Stimulated activated CD8-positive, alpha-beta memory T cell treated with anti-CD3 and anti-CD28 coated beads, Interleukin-7, amount 100 ng/mL, for 24 hours (primary cell): ENCODE data around the gene TRAF2.

Experiments used
- DNase-seq: peaks from one replicate; pipeline ENCODE4 v3.0.0-alpha.2; 2020; ENCODE audit warnings: low read depth

TRAF2 gene

DNA sequence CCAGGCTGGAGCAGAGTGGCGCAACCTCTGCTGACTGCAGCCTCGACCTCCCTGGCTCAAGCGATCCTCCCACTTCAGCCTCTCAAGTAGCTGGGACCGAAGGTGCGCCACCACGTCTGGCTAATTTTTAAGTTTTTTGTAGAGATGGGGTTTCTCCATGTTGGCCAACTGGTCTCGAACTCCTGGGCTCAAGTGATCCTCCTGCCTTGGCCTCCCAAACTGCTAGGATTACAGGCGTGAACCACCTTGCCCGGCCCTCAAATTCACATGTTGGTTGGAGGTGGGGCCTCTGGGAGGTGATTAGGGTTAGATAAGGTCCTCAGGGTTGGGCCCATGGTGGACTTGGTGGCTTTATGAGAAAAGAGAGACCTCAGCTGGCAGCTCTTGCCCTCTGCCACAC, 75.8 kb downstream of the TRAF2 start:
- DNase-seq, result no peak

DNA sequence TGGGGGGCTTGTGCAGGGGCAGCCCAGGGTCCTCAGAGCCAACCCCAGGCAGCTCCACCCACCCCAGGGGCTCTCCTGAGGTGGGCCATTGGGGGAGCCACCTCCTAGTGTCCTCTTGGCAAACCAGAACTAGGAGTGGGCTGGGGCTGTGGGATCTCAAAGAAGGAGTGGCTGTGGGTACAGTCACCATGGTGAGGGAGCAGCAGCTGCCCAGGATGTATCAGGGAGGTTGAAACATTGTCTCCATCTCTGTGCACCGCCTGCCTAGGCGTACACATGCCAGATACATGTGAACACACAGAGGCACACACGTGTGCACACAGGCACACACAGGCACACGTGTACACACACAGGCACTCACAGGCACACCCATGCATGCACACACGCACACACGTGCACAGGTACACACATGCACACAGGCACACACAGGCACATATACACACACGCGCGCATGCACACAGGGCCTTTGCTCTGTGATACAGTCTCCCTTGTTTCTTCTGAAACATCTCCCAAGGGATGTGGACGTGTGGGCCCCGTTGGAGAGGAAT, 76.5 kb downstream of the TRAF2 start:
- DNase-seq, result no peak

DNA sequence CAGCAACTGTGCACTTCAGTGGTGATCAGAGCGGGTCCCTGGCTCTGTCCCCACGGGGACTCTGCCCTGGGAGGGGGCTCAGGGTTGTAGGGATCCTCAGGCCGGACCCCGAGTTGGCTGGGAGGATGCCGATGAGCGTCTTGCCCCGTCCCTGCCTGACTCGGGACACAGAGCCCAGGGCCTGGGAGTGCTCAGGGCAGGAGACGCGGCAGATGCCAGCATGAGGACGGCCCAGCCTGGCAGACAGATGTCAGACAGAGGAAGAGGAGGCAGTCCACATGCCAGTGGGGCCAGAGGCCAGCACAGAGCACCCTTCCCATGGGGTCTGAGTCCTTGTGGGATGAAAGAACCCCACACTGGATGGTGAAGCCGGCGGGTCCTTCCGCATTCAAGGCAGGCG, 77.0 kb downstream of the TRAF2 start:
- DNase-seq, result no peak

DNA sequence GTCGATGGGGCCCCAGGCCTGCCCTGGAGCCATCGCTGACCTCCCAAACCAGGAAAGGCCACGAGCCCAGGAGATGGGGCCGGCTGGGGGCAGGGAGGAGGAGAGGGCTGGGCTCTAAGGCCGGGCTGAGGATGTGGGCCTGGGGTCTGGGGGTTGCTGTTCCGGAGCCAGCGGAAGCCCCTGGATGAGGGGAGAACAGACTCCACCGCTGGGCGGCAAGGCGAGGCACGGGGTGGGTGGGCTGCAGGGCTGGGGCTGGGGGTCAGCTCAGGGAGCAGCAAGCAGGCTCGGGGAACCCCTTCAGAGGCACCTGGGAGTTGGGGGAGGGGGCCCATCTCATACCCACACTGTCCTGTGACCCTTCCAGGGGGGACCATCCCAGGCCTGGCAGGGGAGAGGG, 77.4 kb downstream of the TRAF2 start:
- no peak for DNase-seq

DNA sequence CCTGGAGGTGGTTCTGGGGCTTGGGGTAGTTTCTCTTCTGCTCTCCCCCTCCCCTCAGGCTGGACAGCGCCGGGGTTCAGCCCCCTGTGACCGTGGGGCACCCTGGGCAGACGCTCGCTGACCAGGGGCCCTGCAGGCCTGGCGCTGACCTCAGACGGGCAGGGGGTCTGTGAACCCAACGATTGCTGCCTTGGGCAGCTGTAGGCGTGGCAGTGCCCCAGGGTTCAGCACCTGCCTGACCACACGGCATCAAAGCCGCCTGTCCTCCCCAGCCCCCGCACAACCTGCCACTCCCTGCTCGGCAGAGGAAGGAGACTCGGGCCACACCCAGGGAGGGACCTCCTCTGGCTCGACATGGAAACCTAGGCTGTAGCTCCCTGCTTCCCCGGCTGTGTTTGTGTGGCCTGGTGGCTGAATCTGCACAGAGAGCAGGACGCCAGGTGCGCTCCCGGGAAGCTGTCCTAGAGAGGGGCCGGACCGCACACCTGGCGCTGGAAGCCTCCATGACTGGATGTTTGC, 77.9 kb downstream of the TRAF2 start:
- DNase-seq, result no peak

DNA sequence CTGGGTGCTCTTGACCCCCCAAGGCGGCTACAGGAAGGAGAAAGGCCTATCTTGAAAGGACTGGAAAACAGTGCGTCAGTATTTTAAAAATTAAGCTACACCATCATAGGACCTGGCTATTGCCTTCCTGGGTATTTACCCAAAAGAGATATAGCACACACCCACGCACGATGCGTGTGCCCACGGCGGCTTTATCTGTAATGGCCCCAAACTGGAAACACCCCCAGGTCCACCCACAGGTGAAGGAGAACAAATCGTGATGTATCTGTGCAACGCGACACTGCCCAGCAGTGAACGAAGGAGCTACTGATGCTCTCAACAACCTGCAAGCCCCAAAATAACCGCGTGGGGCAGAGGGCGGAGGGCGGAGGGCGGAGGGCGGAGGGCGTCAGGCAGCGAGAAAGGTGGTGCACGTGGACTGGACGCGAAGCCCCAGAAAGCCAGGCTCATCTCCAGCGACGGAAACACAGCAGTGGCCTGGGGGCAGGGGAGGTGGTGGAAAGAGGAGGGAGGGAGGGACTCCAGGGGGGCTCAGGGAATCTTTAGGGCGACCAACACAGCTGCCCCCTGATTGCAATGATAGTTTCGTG, 78.6 kb downstream of the TRAF2 start:
- no peak for DNase-seq

DNA sequence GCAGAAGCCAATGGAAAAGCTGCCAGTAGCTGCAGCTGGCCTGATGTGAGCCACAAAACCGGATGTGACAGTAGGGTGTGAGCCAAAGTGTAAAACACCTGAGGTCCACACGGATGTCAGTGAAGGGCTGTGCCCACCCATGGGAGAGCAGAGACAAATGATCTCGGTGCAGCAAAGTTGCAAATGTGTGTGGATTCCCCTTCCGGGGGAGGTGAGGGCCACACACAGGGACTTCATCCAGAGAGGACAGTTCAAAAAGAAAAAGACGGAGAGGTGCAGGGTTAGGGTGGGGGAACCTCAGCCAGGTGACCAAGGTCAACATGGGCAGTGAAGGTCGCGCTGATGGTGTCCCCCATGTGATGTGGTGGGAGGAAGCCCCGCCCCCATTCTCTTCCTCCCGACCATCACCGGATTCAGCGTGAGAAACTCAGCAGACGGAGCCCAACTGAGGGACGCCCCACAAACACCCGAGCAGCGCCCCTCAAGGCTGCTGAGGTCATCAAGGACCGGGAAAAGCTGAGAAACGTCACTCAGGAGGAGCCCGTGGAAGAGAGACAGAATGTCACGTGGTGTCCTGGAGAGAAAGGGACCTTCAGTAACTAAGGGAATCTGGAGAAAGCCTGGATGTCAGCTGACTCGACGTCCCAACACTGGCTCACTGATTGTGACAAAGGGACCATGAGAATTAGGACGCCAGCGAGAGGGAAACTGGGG, 79.6 kb downstream of the TRAF2 start:
- DNase-seq, result no peak

DNA sequence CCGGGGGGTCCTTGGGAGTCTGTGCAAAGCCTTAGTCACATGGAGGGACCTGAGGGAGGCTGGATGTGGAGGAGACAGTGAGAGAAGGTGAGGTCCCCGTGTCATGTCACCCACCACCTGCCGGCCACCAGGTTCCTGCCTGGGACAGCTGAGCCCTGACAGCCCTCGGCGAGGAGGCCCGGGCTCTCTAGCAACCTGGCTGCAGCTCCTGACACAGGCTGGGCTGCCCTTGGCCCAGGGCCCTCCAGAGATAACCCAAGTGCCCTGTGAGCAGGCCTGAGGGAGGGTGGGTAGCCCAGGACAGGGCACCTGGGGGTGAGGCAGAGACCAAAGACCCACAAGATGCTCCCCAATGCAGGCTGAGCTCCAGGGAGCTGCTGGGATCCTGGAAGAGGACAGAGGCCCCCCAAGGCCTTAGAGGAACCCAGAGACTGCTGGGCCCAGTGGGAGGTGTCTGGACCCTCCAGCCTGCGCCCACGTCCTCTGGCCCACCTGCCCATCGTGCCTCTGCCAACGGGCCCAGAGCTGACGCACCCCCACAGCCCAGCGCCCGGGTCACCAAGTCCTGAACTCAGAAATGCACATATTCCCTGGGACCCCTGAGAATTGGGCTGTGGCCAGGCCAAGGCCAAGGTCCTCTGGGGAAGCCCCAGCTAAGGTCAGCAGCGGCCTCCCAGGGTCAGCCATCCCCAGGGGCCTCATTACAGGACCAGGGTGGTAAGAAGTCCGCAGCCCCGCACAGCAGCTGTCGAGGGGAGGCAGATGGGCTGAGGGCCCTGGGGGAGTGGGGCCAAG, 82.2 kb downstream of the TRAF2 start:
- DNase-seq, result no peak

DNA sequence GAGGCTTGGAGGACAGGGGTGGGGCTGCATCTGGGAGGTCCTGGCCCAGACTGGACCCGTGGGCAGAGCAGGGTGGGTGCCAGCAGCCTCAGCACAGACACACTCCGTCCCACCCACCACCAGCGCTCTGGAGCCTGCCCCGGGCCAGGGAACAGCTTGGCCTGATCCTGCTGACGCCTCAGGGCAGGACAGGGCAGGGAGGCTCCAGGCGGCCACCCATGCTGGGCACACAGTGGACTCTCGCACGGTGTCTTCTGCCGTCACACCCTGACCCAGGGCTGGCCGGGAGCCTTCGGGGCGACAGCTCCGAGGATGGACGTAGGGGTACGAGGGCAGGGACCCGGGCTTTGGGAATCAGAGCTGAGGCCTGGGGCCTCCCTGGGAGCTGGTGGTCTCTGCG, 82.8 kb downstream of the TRAF2 start:
- DNase-seq, result no peak

DNA sequence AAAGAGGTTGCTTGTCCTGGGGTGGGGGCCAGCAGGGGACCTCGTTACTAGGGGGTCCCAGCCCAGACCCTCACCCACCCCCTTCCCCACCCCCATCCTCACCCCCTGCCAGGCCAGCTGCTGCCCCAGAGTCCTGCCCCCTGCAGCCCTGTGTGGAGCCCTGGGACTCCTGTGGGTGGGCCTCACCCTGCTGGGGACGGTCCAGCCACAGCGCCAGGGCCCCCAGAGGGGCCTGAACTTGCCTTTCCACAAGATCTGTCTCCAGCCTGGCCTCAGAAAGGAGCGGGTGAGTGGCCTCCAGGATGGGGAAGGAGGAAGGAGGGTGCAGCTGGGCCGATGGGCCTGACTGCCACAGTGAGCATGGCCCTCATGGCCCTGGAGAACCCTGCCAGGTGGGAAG, 83.5 kb downstream of the TRAF2 start:
- no peak for DNase-seq

DNA sequence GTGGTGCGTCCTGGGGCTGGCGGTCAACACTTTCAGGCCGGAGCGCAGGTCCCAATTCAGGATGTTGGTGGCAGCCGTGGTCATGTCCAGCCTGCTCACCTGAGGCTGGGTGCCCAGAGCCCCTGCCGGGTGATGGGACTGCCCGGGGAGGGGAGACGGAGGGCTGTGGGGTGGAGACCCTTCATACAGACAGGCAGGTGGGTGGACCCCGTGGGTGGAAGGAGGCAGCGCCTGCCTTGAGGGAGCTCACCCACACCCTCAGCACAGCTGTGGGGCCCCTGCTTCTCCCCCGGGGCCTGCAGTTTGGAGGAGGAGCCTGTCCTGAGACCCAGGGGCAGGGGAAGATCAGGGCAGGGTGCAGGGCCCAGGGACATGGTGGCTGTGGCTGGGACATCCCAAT, 84.0 kb downstream of the TRAF2 start:
- no peak for DNase-seq

DNA sequence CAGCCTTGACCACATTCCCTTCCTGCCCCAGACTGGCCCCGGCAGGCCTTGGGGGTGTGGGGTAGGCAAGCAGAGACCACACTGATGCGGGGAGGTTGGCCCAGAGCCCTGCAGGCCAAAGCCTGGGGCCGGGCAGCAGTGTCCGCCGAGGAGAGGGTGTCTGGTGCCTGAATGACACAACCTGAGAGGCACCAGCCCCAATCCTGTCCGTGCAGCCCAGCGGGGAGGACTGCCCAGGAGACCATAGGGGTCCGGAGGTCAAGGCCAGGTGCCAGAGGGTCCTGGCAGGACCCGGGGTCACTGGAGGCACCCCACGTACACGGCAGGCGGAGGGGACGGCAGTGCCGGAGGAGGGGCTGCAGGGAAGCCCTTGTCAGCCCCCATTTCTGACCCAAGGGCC, 85.4 kb downstream of the TRAF2 start:
- no peak for DNase-seq

DNA sequence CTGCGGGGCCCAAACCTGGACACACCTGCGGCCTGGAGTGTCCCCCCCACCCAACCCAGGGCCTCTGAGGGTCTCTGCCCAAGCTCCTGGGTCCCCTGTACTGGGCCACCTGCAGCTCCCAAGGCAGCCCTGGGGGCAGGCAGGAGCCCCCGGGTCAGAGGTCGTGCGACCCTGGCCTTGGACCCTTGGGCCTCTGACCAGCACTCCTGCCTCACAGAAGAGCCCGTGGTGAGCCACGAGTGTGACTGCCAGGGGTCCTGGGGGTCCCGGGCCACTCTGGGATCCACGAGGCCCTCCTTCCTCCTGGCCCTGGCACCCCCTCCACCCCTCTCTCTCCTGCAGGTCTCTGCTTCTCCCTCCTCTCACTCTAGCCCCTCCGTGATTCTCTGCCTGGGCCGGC, 86.0 kb downstream of the TRAF2 start:
- DNase-seq, result no peak

DNA sequence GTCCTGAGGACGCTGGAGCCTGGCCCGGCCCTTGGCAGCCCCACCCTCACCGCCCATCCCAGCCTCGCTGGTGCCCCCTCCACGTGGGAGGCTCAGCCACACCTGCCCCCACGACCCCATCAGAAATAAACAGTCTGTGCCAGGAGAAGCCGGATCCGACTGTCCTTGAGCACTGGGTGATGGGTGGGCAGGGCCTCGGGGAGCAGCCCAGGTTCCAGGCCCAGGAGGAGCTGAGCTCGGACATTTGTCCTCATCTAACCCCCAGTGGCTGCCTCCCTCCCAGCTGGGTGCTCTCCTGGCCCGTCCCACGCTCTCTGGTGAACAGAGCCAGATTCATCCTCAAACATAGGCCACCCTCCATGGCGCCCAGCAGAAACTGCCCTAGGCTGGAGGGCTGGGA, 86.4 kb downstream of the TRAF2 start:
- DNase-seq, result no peak

DNA sequence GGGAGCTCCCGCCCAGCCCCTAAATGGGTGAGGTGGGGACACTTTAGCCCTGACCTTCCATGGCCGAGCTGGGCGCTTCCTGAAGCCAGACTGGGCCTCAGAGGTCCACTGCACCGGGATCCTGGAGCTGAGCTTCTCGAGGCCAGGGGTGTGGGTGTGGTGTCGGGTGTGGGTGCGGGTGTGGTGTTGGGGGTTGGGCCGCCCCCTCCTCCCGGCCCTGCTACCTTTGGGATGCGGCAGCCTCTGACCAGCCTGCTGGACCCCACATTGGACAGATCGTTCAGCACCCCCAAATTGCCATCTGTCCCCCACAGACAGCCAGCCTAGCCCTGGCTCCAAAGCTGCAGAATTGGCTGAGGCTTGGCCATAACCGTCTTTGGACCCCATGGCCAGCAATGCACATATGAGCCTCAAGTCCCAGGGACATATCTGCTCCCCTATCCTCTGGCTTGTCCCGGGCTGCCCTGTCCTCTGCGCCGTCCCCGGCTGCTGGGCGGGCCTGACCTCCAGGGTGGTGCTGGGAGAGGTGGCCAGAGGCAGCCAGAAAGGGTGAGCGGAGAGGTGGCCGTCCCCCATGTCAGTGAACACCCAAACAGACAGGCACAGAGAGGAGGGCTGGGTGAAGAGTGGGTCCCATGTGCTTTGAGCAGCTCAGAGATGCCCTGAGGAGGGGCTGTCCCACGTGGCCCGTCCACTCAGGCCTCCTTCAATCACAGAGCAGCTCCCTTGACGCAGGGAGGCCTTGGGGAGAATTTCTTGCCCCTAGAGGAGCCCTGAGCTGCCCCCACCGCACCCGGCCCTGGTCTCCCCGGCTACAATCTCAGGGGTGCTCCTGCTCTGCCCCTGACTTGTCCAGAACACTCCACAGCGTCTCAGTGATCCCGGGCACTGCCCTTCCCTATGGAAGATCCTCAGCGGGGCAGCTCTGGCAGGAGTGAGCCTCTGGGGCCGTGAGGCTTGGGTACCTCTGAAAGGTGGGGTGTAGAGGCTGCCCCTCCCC, 87.6 kb downstream of the TRAF2 start:
- no peak for DNase-seq

DNA sequence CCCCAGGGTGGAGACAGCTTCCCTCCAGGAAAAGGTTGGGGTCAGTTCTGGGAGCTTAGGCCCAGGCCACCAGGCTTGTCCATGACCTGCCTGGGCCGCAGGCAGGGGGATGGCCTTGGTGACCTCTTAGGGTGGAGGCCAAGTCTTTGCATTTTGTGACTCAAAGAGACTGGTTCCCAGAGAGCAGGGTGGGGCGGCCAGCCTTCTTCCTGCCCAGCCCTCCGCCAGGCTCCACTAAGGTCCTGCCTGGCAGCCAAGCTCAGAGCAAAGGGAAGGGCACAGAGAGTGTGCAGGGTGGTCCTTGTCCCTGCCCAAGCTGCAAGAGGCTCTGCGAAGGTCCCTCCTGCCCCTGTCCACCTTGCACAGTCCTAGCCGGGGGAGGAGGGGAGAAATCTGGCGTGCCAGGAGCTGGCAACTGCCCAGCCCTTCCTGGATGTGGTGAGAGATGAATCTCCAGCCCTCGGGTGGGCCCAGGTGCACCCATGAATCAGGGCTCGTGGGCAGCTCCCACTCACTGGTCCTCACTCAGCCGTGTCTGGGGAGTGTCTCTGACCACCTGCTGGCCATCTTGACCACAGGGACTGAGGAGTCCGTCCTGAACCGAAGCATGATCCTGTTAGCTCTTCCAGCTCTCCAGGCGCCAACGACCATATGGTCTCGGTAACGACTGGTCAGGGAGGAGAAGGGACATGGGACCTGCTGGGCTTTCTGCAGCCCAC, 88.7 kb downstream of the TRAF2 start:
- no peak for DNase-seq

DNA sequence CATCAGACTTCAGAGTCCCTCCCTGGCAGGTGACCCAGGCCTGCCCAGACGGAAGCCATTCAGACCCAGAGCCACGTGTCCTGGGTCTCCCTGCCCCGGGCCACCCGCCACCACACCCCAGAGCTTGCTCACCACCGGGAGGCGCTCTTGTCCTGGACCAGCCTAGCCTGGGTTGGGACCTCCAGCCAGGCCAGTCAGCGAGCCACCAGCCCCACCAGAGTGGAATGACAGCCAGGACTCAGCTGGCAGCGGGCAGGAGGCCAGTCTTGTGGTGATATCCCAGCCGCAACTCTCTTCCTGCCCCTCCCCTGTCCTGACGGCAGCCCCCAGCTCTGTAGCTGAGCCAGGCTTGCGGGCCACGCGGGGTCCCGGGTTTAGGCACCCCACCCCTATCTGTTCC, 89.3 kb downstream of the TRAF2 start:
- DNase-seq, result no peak
